HAP-1 (cell line): ENCODE measurements around the gene MEIS3.

ENCODE experiments used
- DNase-seq, 2 experiments: peaks; one replicate each; pipeline ENCODE4 v3.0.0-alpha.2; 2016 to 2020; ENCODE audit warnings: low spot score in 2 of 2
- H3K27me3 ChIP-seq: fragments of 250-450 bp; sonication (Bioruptor Pico); 2 replicates; pipeline ENCODE4 v1.5.1; 2020; ENCODE audit warnings: low read depth, mild to moderate bottlenecking, moderate library complexity
- H3K36me3 ChIP-seq: fragments of 250-450 bp; sonication (Bioruptor Pico); replicated peaks from 2 replicates; pipeline ENCODE4 v1.5.1; 2020; ENCODE audit warnings: mild to moderate bottlenecking
- H3K4me1 ChIP-seq: fragments of 250-450 bp; sonication (Bioruptor Pico); 2 replicates; pipeline ENCODE4 v1.5.1; 2020; ENCODE audit warnings: mild to moderate bottlenecking
- H3K4me3 ChIP-seq: fragments of 250-450 bp; sonication (Bioruptor Pico); 2 replicates; pipeline ENCODE4 v1.5.1; 2020; ENCODE audit warnings: mild to moderate bottlenecking, moderate library complexity
- H3K9me3 ChIP-seq: fragments of 250-450 bp; sonication (Bioruptor Pico); 2 replicates; pipeline ENCODE4 v1.5.1; 2020; ENCODE audit warnings: mild to moderate bottlenecking, moderate library complexity
- in situ Hi-C: fragments of 300-500 bp; cut with MboI; formaldehyde crosslinking; loops from 3 replicates; pipeline ENCODE4 v1.14.3; 2020; ENCODE audit warnings: low sequenced_read_pairs, inconsistent platforms, mixed read lengths

MEIS3 gene

GRCh38 chr19:47419030-47419783 is at the start of gene MEIS3:
Gene MEIS3, minus strand, starts transcription at chr19:47419527. Its CDS starts 446 bp downstream, at chr19:47419081.
- Histone ChIP-seq H3K27me3 (peaks cover 46% of the 10 kb centered on the region), H3K9me3 (no peaks in the 10 kb centered on the region), H3K36me3 (no peaks in the 10 kb centered on the region; the same call in 1 of the 2 replicates), H3K4me1 (peaks cover 7% of the 10 kb centered on the region), H3K4me3 (peak within 1 kb of the TSS; percentile 51)
- DNase-seq = no peak
- in situ Hi-C loops = no loop called here

GRCh38 chr19:47467914-47468313 is 48.6 kb upstream of the MEIS3 start:
- H3K4me3 ChIP-seq = no peak overlapping the region
- DNase-seq = no peak
- H3K27me3 ChIP-seq = peaks cover 51% of the 10 kb centered on the region
- in situ Hi-C loops = no loop called here
- H3K4me1 ChIP-seq = no peaks in the 10 kb centered on the region
- no peaks in the 10 kb centered on the region for H3K9me3 ChIP-seq
- H3K36me3 ChIP-seq = no peaks in the 10 kb centered on the region

- Histone ChIP-seq H3K27me3 (peaks cover 44% of the 10 kb centered on the region), H3K4me3 (no peak overlapping the region), H3K9me3 (no peaks in the 10 kb centered on the region), H3K36me3 (no peaks in the 10 kb centered on the region), H3K4me1 (no peaks in the 10 kb centered on the region)
- DNase-seq = no peak
- in situ Hi-C loops = no loop called here
These were observed 46.6 kb upstream of the MEIS3 start for GRCh38 chr19:47465957-47466356.

- H3K27me3 ChIP-seq = peaks cover 33% of the 10 kb centered on the region
These were observed 45.5 kb upstream of the MEIS3 start for GRCh38 chr19:47464675-47465419.

GRCh38 chr19:47461876-47462275 is 42.5 kb upstream of the MEIS3 start:
- Histone ChIP-seq H3K36me3 (no peaks in the 10 kb centered on the region), H3K9me3 (no peaks in the 10 kb centered on the region), H3K4me1 (no peaks in the 10 kb centered on the region), H3K27me3 (peaks cover 26% of the 10 kb centered on the region), H3K4me3 (no peak overlapping the region)
- in situ Hi-C loops = no loop called here
- DNase-seq = no peak

More at GRCh38 chr19:47464675-47465419, 45.5 kb upstream of the MEIS3 start:
- Histone ChIP-seq H3K4me3 (no peak overlapping the region), H3K36me3 (no peaks in the 10 kb centered on the region), H3K4me1 (no peaks in the 10 kb centered on the region), H3K9me3 (no peaks in the 10 kb centered on the region)
- DNase-seq = no peak
- in situ Hi-C loops = no loop called here

- Histone ChIP-seq H3K36me3 (no peaks in the 10 kb centered on the region), H3K9me3 (peaks cover 8% of the 10 kb centered on the region; the same call in 1 of the 2 replicates), H3K4me3 (no peak overlapping the region), H3K4me1 (no peaks in the 10 kb centered on the region), H3K27me3 (peaks cover 21% of the 10 kb centered on the region)
- in situ Hi-C loops = no loop called here
- no peak for DNase-seq
These were observed 40.1 kb upstream of the MEIS3 start for GRCh38 chr19:47459477-47459876.

GRCh38 chr19:47458672-47459071 is 39.3 kb upstream of the MEIS3 start:
- in situ Hi-C loops = no loop called here
- Histone ChIP-seq H3K9me3 (peaks cover 8% of the 10 kb centered on the region; the same call in 1 of the 2 replicates), H3K36me3 (no peaks in the 10 kb centered on the region), H3K4me1 (no peaks in the 10 kb centered on the region), H3K27me3 (peaks cover 21% of the 10 kb centered on the region), H3K4me3 (no peak overlapping the region)
- DNase-seq = no peak

GRCh38 chr19:47456721-47457474 is 37.6 kb upstream of the MEIS3 start:
- H3K4me3 ChIP-seq = no peak overlapping the region
- in situ Hi-C loops = no loop called here

GRCh38 chr19:47450478-47450877 is 31.2 kb upstream of the MEIS3 start:
- no peak overlapping the region for H3K4me3 ChIP-seq
- H3K4me1 ChIP-seq = peaks cover 5% of the 10 kb centered on the region
- H3K27me3 ChIP-seq = peaks cover 51% of the 10 kb centered on the region
- in situ Hi-C loops = no loop called here
- no peak for DNase-seq
- H3K36me3 ChIP-seq = no peaks in the 10 kb centered on the region
- peaks cover 2% of the 10 kb centered on the region; the same call in 1 of the 2 replicates for H3K9me3 ChIP-seq

More at GRCh38 chr19:47456721-47457474, 37.6 kb upstream of the MEIS3 start:
- peaks cover 8% of the 10 kb centered on the region; the same call in 1 of the 2 replicates for H3K9me3 ChIP-seq
- H3K27me3 ChIP-seq = peaks cover 26% of the 10 kb centered on the region
- DNase-seq = no peak
- H3K36me3 ChIP-seq = no peaks in the 10 kb centered on the region
- H3K4me1 ChIP-seq = no peaks in the 10 kb centered on the region

GRCh38 chr19:47448360-47448727 is 29.0 kb upstream of the MEIS3 start:
- Histone ChIP-seq H3K9me3 (no peaks in the 10 kb centered on the region), H3K36me3 (no peaks in the 10 kb centered on the region), H3K4me3 (no peak overlapping the region), H3K27me3 (peaks cover 69% of the 10 kb centered on the region), H3K4me1 (peaks cover 5% of the 10 kb centered on the region)
- in situ Hi-C loops = no loop called here
- DNase-seq = no peak

- no peaks in the 10 kb centered on the region for H3K36me3 ChIP-seq
- DNase-seq = peak; percentile 24 to 89
- peaks cover 73% of the 10 kb centered on the region for H3K27me3 ChIP-seq
- peaks cover 5% of the 10 kb centered on the region for H3K4me1 ChIP-seq
- no peaks in the 10 kb centered on the region for H3K9me3 ChIP-seq
- peak overlapping the region; percentile 13; the same call in 1 of the 2 replicates for H3K4me3 ChIP-seq
- in situ Hi-C loops = no loop called here
These were observed 28.4 kb upstream of the MEIS3 start for GRCh38 chr19:47447470-47448359.

- Histone ChIP-seq H3K27me3 (peaks cover 78% of the 10 kb centered on the region), H3K4me1 (peaks cover 5% of the 10 kb centered on the region), H3K4me3 (peak overlapping the region; percentile 13; the same call in 1 of the 2 replicates), H3K9me3 (no peaks in the 10 kb centered on the region), H3K36me3 (no peaks in the 10 kb centered on the region)
- in situ Hi-C loops = no loop called here
- peak; percentile 25 to 84 for DNase-seq
These were observed 27.5 kb upstream of the MEIS3 start for GRCh38 chr19:47446534-47447469.
